Measurements from ENCODE around the gene FIBIN. TPM values are rescaled to one million over a fixed set of nuclear protein-coding genes. Genes with fewer than 3 reads are reported as not detected.
"Not testable (repeated sequence)": the region's sequence is repeated elsewhere in the genome, so short reads cannot be mapped to it uniquely, and the experiment has no call there.

FIBIN gene
- total RNA-seq, 1 donor from 2014 or later = 8.3 TPM

DNA sequence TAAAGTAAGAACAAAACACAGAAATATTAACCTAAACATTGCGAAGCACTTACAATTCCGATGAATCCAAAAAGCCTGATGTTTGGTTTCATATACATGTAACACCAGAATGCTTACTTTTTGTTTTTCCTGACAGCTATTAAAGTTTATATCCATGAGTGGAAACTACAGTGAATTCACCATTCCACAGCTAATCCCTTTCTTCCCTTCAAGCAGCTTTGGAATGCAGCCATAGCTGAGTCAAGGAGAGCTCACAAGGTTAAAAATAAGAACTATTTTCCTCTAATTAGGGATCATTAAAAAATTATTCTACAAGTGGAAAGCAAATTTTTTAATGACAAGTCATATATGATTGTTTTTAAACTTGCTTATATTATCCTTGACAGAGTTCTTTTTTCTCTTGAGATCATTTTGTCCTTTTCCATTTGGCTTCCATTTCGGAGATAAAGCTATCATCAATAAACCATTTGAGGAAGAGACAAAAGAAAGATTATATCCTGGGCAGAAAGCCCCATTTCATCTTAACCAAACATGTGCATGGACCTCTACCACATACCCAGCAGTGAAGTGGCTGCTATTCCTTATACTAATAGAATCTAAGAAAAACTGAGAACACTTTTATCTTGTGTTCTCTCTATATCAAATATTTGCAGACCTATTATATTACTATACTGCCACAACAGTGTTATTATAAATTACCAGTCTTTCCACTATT, 19.7 kb upstream of the FIBIN start:
- DNase-seq (ENCODE audit: missing footprints) (no peak), ATAC-seq (no peak)
- intact Hi-C loops (cut with DNase I) = no loop called here

GRCh38 chr11:26974996-26975395, 18.9 kb upstream of the FIBIN start:
- no peak for ATAC-seq
- intact Hi-C loops (cut with DNase I) = no loop called here
- no peak for DNase-seq (ENCODE audit: missing footprints)

- intact Hi-C loops (cut with DNase I) = no loop called here
- DNase-seq (ENCODE audit: missing footprints) = no peak
- no peak for ATAC-seq
Observed at GRCh38 chr11:26976389-26976788, 17.5 kb upstream of the FIBIN start.

GRCh38 chr11:26977209-26977608, 16.7 kb upstream of the FIBIN start:
- intact Hi-C loops (cut with DNase I); ATAC-seq; DNase-seq (ENCODE audit: missing footprints): not testable (repeated sequence)

DNA sequence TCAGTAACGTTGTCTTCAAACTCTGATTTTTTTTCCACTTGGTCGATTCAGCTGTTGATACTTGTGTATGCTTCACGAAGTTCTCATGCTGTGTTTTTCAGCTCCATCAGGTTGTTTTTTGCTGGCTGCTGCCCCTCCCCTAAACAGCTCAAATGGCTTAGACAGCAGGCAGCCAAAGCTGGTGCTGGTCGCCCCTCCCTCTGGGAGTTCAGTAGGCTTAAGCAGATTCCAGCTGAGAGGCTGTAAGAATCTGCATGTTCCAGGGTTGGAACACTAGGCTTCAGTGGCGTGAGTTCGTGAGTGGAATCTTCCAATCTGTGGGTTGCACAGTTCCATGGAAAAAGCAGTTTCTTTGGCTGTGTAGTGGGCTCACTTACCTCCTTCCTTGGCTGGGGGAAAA, 10.3 kb upstream of the FIBIN start:
- intact Hi-C loops (cut with DNase I) = no loop called here
- DNase-seq (ENCODE audit: missing footprints) (no peak), ATAC-seq (no peak)

- intact Hi-C loops (cut with DNase I) = no loop called here
- ATAC-seq (no peak), DNase-seq (ENCODE audit: missing footprints) (no peak)
Observed at GRCh38 chr11:26985470-26985869, 8.4 kb upstream of the FIBIN start.

DNA sequence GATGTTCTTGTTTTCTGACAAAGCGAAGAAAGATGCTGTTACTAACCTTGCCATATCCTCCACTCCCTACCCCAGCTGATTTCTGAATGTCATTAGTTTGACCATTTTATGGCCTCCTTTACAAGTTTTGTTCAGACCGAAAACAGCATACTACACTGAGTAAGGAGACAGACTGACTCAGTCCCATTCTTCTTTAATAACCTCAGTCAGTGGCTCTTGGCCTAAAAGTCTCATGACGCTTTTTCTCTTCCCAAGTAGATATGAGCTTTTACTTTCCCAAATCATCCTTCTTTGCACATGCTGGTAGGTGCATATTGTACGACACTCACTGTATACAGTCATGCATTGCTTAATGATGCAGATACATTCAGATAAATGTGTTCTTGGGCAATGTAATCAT, 8.0 kb upstream of the FIBIN start:
- ATAC-seq = peak; percentile 42
- DNase-seq (ENCODE audit: missing footprints) = no peak
- intact Hi-C loops (cut with DNase I) = no loop called here

DNA sequence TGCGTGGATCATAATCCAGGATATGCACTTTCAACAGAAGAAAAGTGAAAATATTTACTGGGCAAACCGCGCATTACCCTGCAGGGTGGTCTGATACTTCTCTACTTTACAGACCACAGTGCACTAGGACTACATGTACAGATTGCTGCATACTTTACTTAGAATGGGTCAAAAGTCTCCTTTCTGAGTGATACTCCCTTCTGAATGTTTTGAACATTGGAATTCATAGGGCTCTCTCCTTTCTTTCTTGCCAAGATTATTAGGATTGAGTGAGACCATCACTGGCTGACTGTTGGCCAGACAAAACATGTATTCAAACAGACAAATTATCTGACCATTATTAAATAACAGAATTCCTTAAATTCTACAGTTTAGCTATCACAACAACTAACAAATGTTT, 6.6 kb upstream of the FIBIN start:
- ATAC-seq (no peak), DNase-seq (ENCODE audit: missing footprints) (no peak)
- intact Hi-C loops (cut with DNase I) = no loop called here

- DNase-seq (ENCODE audit: missing footprints) (no peak), ATAC-seq (no peak)
- intact Hi-C loops (cut with DNase I) = no loop called here
Observed at GRCh38 chr11:26987731-26988130, 6.2 kb upstream of the FIBIN start.

- DNase-seq (ENCODE audit: missing footprints) (no peak), ATAC-seq (peak; percentile 88)
- intact Hi-C loops (cut with DNase I) = loop anchor here (10.0 kb wide), 2 partner anchors 127 to 237 kb away; no protein-coding TSS in a partner anchor
Observed at GRCh38 chr11:26992031-26992541, 1.8 kb upstream of the FIBIN start.

- DNase-seq (ENCODE audit: missing footprints) = no peak
- intact Hi-C loops (cut with DNase I) = loop anchor here (10.0 kb wide), 2 partner anchors 130 to 240 kb away; no protein-coding TSS in a partner anchor
Observed at GRCh38 chr11:26994631-26995095, 751 bp downstream of the FIBIN start.

DNA sequence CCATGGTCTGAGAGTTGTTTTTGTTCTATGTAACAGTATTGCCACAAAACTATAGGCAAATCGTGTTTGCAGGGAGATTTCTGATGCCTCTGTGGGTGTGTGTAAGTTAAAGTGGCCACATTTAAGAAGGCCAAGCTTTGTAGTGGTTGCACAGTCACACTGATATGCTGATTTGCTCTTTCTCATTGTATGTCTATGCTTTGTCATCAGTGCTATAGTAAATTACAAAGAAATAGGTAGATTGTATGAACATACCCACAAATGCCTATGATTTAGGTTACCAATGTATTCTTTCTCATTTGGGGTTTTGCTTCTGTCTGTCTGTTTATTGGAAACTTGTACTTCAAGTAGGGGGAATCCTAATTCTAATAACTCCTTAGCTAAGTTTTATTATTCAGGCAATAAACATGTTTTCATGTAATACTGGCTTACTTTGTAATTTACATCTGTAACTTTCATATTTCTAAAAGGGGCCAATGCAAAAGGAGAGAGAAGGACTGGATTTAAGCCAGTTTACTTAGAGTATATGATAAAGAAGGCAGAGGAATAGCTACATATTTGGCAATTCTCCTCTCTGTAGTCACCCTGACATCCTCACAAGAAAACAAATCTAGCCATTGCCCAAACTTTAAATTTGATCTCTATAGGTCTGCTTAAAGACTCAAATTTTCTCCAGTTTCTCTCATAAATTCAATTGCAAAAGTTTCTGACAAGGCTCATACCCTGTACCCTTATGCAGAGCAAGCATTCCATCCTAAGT, 2.0 kb downstream of the FIBIN start:
- no peak for DNase-seq (ENCODE audit: missing footprints)
- no peak for ATAC-seq
- intact Hi-C loops (cut with DNase I) = loop anchor here (10.0 kb wide), 2 partner anchors 131 to 241 kb away; no protein-coding TSS in a partner anchor

More at GRCh38 chr11:26994631-26995095, 751 bp downstream of the FIBIN start:
- no peak for ATAC-seq

DNA sequence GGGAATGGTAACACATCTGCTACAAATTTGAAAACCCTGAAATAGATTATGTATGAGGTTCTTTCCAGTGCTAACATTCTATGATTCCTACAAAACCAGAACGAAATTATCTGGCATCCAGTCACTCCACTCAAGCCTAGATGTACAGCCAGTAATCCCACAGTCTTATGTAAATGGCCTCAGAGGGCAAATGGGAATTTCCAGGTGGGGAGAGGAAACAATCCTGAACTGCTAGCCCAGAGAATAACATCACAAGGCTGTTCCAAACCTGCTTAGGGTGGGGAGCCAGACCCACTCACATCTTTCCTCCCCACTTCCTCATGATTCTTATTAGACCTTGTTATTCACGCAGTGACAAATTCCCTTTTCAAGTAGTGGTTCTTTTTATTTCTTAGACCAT, 3.5 kb downstream of the FIBIN start:
- no peak for ATAC-seq
- DNase-seq (ENCODE audit: missing footprints) = no peak
- intact Hi-C loops (cut with DNase I) = loop anchor here (10.0 kb wide), 2 partner anchors 133 to 243 kb away; no protein-coding TSS in a partner anchor

DNA sequence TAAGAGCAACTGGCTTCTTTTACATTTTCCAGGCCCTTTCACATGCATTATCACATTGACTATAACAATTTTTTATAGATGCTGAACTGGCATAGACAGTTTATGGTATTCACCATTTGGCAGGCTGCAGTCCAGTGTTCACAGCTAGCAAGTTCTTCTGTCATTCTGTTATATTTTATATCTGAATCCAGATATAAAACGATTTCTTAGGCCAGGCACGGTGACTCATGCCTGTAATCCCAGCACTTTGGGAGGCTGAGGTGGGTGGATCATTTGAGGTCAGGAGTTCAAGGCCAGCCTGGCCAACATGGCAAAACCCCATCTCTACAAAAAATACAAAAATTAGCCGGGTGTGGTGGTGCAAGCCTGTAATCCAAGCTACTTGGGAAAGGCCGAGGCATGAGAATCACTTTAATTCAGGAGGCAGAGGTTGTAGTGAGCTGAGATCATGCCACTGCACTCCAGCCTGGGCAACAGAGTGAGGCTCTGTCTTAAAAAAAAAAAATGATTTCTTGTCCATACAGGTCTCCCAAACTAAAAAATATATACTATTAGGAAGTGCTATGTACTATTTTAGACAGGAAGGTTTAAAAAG, 7.3 kb downstream of the FIBIN start:
- ATAC-seq; DNase-seq (ENCODE audit: missing footprints); intact Hi-C loops (cut with DNase I): not testable (repeated sequence)

DNA sequence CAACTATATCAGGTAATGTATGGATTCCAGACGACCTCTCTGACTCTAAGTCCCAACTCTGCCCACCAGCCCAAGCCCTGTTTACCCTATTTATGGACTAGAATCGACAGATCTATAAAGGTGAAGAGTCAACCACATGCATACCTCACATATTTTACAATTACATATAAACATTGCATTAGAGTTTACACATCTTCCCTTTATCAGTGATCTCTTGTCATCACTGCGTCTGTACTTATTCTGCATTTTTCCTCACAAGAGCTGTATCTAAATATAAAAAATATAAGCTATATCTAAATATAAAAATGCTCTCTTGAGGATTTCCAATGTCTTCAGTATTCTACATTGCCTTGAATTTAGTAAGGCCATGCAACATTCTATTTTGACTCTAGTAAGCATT, 8.5 kb downstream of the FIBIN start:
- intact Hi-C loops (cut with DNase I) = no loop called here
- DNase-seq (ENCODE audit: missing footprints) (no peak), ATAC-seq (no peak)

GRCh38 chr11:27002838-27003237, 8.9 kb downstream of the FIBIN start:
- ATAC-seq (no peak), DNase-seq (ENCODE audit: missing footprints) (no peak)
- intact Hi-C loops (cut with DNase I) = no loop called here

DNA sequence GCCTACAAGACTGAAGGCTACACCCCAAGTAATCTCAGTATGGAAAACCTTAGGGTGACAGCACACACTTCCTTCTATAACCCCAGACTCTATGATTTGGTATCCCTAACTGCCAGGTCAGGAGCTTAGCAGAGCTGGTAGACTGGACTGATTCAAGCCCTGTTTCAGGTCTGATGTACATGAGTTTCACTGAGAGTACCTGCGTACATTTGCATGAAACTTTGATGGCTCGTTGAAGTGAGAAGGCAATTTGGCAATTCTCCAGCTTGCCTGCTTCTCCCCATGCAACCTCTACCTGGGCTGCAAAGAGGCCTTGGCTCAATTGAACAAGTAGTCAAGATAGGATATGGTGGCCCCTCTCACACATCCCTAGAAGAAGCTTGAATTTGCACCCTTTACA, 10.2 kb downstream of the FIBIN start:
- ATAC-seq = no peak
- intact Hi-C loops (cut with DNase I) = no loop called here
- no peak for DNase-seq (ENCODE audit: missing footprints)

- intact Hi-C loops (cut with DNase I) = no loop called here
- DNase-seq (ENCODE audit: missing footprints) (no peak), ATAC-seq (no peak)
Observed at GRCh38 chr11:27008811-27009535, 15.1 kb downstream of the FIBIN start.

Measured in Right ventricle myocardium inferior (tissue), 1 donor.